ENCODE measurements around the gene CCDC88C.

Gene CCDC88C

DNA sequence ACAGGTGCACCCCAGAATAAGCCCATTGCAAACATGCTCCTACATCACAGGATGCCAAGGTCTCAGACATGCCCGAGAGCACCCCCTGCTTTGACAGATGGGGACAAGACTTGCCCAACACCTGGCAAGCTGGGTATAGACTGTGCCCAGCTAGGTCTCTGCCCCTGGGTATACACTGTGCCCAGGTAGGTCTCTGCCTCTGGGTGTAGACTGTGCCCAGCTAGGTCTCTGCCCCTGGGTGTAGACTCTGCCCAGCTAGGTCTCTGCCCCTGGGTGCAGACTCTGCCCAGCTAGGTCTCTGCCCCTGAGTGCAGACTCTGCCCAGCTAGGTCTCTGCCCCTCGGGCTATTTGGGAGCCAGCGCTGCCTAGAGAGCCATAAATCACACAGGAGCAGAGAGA is 85.9 kb downstream of the CCDC88C start:
- no peak for DNase-seq (ENCODE audit: low read depth in 1 of 2, low spot score in 1 of 2)

DNA sequence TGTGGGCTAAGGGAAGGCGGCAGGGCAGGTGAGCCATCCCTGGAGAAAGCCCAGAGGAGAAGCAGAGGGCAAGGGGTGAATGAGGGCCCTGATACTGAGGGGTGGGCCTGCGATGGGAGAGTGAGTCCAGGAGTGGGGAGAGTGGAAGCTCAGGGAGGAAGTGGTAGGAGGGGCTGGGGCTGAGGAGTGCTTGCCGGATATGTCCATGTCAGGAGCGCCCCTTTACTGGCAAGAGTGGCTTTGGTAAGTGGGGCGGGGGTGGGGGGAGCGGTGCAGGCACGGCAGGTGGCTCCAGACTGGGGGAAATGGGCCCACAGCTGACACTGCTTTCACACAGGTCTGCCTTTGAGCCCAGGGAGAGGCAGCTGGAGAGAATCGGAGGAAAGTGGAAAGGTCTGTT is 86.8 kb downstream of the CCDC88C start:
- DNase-seq (ENCODE audit: low read depth in 1 of 2, low spot score in 1 of 2): no peak

DNA sequence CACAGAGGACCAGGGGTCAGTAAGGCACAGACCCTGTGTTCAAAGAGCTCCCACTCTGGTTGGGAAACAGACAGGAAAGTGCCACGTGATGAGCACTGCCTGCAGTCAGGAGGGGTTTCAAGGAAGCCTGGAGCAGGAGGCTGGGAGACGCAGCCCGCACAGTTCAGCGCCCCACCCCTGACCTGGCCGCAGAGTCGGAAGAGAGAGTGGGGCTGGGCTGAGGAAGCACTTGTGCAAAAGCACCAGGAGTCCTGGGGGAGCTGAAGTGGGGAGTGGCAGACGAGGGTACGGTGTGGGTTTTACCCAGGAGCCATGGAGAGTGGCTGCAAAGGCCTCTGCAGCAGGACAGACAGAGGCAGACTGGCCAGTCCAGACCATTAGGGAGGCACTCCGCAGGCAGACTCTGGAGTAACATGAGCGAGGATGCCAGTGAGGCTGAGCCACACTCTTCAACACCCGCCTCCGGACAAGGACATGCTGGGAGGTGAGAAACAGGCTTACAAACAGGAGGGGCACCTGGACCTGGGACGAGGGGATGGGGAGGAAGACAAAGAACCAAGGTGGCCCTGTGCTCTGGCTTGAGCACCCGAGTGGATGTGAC is 87.4 kb downstream of the CCDC88C start:
- DNase-seq (ENCODE audit: low read depth in 1 of 2, low spot score in 1 of 2): no peak

DNA sequence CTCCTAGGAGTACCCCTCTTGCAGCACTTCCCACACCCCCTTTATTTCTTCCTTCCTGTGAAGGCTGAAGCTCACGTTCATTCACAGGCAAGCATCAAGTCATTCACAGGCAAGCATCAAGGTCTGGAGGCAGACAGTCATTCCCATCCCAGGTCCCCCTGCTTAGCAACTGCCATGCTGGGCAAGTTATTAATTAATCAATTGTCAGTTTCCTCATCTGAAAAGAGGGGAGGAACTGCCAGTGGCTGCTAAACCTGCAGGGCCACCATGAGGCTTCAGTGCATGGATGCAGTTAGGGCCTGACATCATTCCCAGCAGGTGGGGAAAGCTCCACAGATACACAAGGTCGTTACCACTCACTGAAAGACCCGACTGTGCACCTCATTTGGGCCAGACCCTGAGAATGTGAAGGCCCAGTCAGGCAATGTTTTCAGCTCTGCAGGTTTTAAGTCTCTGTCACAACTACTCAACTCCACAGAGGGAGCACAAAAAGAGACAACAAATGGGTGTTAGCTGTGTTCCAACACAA is 88.1 kb downstream of the CCDC88C start:
- no peak for DNase-seq (ENCODE audit: low read depth in 1 of 2, low spot score in 1 of 2)

DNA sequence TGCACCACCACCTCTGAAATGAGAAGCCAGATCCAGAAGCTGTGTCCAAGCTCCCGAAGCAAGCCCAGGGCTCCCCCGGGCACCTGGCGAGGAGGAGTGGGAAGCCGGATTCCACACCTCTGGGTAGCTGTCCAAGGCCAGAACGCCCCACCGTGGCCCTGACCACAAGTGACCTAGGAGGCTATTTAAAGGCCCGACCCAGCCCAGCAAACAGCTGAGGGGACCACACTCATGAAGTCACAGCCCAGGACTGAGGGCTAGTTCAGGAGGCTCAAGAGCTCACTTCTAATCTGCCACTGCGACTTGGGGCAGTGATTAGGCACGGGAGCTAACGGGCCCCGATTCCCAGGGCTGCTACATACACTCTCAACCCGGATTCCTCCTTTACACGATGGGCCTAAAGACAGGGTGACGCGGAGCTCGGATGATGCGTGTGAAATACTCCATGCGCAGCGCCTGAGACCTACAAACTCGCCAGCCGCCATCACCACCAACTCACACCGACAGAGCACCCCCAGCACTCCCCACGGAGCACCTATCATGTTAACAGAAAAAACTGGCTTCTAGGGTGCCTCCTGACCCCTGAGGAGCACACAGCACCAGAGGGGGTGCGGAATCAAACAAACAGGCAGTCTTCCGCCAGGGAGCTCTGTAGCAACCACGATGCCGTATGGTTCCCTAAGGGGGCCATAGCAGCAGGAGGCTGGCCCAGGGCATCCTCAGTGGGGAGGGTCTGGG is 89.1 kb downstream of the CCDC88C start:
- DNase-seq (ENCODE audit: low read depth in 1 of 2, low spot score in 1 of 2): no peak

DNA sequence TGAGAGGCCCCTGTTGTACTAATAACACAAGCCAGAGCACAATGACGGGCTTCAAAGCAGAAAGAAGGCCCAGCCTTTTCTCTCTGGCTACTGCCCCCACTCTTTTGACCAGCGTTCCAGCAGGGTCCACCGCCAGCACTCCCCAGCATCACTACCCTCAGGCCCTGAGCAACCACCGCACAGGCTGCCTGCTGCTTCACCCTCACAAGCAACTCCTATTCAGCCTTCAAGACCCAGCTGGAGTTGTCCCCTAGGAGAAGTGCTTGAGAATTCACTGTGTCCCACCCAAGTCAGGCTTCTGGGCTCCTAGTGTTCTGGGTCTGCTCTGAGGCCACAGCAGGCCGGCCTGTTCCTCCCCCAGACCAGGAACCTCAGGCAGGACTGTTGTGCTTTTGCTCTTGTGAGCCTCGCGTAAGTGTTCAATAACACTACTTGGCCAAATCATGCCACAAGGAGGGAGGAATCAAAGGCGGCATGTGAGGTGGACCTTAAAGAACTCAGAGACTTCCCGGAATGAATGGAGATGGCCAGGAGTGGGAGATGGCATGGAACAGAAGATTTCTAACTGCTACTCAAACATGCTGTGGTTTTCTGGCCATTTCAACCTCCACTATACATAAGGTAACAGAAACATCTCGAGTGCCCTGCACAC is 89.8 kb downstream of the CCDC88C start:
- no peak for DNase-seq (ENCODE audit: low read depth in 1 of 2, low spot score in 1 of 2)

DNA sequence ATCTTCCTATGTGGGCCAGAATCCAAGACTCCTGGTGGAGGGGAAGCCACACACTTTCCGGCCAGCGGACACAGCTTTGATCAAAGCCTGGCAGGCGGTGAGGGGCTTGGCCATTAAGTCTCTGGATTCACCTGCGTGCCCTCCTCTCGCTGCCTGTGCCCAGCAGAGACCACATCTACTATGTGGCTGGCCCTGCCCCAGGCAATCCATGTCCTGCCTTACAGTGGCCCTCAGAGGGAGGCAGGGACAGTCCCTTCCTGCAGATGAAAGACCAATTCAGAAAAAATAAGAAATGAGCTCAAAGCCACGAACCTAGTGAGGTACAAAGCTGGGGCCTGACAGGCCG is 90.4 kb downstream of the CCDC88C start:
- no peak for DNase-seq (ENCODE audit: low read depth in 1 of 2, low spot score in 1 of 2)

DNA sequence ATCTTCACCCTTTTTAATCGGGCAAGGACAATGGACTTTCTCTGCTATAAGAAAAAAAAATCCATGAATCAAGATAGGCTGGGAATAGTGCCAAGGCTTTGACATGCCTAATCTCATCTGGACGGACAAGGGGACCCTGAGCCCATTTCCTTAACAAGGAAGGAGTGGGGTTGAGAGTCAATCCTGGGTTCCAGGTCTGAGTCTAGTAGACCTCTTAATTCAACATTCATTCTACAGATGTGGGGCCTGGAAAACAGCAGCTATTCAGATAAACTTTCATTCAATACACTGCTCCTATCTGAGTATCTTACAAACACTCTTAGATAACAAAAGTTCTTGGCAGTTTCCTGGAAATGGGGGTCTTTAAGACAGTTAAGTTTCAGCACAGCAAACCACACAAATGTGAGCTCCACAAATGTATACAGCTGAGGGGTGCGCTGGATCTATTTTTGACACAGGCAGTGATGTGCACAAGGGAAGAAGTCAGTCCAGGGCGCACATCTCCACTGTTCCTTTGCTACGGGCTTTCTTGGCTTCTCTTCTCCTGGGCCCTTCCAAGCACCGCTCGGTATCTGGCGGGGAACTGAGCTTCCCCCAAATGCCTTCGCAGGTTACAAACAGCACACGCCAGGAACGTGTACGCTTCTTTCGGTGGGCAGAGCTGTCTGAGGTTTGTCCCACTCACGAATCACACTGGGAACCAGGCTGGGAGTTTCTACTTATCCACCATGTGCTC is 90.9 kb downstream of the CCDC88C start:
- no peak for DNase-seq (ENCODE audit: low read depth in 1 of 2, low spot score in 1 of 2)

DNA sequence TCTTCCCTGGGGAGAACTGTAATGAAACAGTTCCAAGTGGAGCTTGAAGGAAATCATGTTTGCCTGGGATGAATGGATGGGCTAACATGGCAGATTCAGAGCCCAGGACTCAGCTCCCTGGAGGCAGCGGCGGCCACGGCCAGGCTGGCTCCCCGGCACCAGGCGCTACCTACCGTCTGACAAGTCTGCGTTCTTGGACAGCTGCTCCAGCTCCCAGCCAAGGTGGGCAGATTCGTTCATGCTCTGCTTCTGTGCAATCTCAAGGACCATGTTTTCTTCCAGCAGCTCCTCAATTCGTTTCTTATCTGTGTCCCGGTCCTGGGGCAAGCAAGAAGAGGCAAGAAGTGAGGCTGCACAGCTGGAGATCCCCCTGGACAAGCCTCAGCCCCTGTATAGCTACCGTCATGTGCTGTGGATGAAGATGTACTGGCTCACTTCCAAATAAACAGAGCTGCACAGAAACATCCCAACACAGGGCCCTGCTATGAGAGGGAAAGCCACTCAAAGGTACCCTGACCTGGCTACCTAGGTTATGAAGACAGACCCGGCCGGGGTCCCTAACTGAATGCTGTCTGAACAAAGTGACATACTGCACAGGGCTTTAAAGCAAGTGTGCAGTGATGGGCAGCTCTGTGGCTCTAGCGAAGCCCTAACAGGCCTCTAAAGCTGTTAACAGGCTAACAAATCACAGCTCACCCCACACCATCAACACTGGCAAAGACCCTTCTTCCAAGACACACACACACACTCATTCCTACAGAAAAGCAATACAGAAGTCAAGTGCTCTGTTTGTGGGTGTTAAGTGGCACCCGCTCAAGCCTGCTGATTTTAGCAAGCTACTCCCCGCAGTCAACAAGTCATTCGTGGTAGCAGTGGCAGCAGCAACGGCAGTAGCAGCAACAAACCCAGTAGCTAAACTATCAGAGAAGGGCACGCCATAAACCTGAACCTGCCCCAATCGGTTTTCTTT is 92.7 kb downstream of the CCDC88C start:
- DNase-seq (ENCODE audit: low read depth in 1 of 2, low spot score in 1 of 2): no peak

DNA sequence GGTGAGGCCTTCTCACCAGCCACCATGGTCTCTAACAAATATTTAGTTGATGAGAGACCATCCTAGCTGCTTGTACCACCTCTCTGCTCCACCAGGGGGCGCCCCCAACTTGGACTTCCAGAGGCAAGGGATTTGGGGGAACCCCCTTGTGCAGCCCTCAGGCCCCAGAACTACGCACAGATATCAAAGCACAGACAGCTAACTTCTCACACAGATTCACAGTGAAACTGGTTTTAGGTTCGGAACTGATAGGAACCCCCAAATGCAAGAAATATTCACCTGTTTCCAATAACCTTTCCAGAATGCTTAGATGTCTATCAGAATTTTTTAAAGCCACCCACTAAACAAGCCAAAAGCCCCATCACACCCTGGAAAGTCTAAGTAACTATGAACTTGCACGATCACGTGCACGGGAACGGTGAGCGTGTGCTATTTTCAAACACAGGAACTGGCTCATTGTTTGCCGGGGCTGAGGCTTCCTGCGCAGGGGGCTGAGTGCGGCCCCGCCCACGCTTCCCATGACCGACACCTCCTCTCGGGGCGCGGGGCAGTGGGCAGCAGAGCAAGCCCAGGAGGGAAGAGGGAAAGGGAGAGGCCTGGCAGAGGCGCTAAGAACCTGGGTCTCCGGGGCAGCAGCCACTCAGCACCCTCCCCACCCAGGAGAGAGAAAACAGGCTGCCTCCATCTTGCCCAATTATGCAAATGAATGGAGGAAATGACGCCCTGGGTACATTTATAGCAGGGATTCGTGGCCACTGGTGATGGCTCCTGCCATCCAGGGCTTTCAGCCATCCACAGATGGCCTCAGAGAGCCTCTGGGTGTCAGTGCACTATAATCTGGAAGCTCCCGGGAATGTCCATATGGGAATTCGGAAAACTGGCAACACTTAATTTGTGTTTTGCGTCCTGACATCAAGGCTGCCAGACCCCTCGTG is 93.7 kb downstream of the CCDC88C start:
- DNase-seq (ENCODE audit: low read depth in 1 of 2, low spot score in 1 of 2): peak; percentile 96 to 98

DNA sequence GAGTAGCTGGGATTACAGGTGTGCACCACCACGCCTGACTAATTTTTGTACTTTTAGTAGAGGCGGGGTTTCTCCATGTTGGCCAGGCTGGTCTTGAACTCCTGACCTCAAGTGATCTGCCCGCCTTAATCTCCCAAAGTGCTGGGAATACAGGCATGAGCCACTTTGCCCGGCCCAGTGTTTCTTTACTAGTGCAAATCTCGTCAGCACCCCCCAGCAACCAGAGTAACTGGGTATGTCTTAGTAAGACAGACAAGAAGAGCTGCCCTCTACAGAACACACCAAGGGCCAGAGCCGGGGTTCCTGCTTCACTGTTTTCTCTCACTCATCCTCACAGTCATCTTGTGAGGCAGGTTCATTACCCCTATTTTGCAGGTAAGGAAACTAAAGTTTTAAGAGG is 94.6 kb downstream of the CCDC88C start:
- no peak for DNase-seq (ENCODE audit: low read depth in 1 of 2, low spot score in 1 of 2)

DNA sequence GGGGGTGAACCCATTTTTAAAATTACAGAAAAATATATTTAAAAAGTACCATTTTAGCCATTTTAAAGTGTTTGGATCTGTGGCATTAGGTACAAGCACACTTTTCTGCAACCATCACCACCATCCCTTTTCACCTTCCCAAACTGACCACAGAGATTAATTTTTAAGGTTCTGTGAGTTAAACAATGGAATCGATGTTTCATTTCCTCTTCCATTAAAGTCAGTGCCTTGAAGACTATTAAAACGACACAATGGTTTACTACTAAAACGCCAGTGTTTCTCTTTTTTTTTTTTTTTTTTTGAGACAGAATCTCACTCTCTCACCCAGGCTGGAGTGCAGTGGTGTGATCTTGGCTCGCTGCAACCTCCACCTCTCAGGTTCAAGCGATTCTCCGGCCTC is 95.0 kb downstream of the CCDC88C start:
- DNase-seq (ENCODE audit: low read depth in 1 of 2, low spot score in 1 of 2): no peak

DNA sequence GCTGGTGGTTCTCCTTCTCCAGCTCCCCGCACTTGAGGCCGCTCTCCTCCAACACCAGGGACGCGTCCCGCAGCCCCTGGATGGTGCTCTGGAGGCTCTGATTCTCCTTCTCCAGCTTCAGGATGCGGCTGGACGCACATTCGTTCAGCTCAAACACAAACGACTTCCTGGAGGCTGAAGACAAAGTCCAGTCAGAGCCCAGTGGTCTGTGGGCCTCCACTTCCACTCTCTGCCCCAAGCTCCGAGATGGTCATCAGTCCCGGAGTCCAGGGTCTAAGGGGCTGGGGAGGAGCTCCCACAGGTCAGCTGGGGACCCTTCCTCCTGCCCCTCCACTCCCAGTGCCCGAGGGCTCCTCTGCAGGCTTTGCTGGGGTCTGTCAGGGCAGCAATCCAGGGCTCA is 96.5 kb downstream of the CCDC88C start:
- no peak for DNase-seq (ENCODE audit: low read depth in 1 of 2, low spot score in 1 of 2)

DNA sequence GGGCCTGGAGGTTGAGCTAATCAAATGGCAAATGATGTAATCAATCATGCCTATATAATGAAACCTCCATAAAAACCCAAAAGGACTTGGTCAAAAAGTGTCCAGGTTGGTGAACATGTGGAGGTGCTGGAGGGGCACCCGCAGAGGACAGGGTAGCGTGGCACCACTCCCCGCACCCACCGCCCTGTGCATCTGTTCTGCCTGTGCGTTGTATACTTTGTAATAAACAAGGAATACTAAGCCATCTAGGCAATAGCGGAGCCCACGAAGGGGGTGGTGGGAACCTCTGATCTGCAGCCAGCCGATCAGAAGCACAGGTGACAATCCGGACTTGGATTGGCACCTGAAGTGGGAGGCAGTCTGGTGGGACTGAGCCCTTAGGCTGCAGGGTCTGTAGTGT is 97.4 kb downstream of the CCDC88C start:
- DNase-seq (ENCODE audit: low read depth in 1 of 2, low spot score in 1 of 2): no peak

DNA sequence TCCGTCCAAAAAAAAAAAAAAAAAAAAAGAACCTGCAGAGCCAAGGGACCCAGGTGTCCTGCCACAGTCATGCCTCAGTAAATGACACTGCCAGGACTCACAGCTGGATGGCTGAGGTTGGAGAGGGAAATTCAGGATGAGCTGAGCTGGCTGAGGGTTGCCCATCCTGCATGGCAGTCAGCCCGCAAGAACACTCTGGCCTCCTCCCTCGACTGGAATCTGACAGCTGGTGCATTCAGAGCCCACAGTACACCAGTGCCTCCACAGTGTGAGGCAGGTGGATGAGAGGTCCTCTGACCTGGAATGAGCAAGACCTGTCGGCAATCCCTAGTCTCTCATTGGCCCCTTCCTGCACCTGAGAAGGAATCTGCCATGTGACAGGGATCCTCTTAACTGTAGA is 98.7 kb downstream of the CCDC88C start:
- DNase-seq (ENCODE audit: low read depth in 1 of 2, low spot score in 1 of 2): no peak

DNA sequence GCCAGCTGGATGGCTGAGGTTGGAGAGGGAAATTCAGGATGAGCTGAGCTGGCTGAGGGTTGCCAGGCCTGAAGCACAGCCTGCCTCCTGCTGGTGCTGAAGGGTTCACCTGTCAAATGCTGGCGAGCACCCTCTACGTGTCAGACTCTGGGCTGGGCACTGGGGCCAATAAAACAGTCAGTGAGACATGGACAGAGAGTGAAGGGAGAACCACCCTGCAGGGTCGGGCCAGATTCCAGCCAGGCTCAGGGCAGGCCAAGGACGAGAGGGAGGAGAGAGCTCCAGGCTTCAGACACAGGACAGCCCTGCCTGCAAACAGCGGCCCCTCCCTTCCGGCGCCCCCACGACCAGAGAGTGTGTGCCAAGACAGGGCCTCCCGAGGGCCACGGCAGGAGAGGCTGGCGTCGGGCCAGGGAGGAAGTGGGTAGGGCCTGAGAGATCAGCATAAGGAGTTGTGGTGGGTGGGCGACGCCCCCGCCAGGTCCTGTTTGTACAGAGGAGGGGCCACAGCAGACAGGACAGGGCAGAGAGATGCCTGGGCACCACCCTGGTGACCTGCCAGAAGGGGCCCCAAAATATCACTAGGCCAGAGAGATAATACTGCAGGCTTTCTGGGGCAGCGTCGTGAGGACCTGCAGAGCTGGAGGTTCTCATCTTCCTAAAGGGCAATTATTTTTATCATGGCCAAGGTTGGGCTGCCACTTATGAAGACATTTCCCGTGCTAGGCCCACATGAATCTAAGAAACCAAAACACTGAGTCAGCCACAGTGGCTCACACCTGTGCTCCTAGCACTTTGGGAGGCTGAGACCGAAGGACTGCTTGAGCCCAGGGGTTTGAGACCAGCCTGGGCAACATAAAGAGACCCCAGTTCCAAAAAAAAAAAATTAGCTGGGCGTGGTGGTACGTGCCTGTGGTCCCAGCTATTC is 100.0 kb downstream of the CCDC88C start:
- peak; percentile 36 to 65 for DNase-seq (ENCODE audit: low read depth in 1 of 2, low spot score in 1 of 2)

DNA sequence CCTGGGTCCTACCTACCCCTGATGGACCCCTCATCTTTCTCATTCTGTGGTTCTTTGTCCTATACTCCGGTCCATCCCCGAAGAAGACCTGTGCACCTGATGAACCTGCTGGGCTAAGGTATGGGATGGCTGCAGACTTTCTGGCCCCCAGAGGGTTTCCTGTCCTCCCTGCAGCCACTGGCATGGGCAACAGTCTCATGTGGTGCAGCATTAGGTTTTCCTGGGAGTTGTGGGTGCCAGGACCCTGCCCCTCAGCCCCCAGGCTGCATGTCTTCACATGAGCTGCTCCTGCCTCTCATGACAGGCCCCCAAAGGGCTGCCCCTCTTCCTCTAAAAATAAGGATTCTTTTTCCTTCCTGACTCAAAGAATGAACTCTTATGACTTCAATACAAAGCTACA is 100.9 kb downstream of the CCDC88C start:
- no peak for DNase-seq (ENCODE audit: low read depth in 1 of 2, low spot score in 1 of 2)

DNA sequence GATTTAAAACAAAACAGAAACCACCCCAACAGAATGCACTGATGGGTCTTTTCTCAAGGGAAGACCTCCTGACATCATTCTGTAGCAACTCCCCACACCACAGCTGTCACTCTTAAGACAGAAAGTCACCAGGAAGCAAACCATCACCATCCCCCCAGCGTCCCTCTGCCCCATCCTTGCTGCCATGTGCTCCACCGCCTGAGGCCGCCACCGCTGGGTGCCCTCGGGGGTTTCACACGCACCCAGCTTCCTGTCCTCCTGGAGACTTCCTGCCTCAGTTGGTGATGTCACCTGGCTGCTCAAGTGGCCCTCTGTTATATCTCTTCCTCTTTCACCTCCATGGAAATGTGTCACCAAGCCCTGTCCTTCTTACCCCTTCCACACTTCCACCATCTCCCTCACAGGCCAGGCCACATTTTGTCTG is 101.8 kb downstream of the CCDC88C start:
- peak; percentile 44 to 75 for DNase-seq (ENCODE audit: low read depth in 1 of 2, low spot score in 1 of 2)
